Activated gamma-delta T cell (primary cell): ENCODE results near the gene NRG2.
A peak's percentile ranks its signal among the peaks of the same experiment; 100 is the strongest.

ENCODE experiments used
- DNase-seq: peaks from one replicate; lab custom pipeline; 2025; lab: John Stamatoyannopoulos, UW

The NRG2 gene

GRCh38 chr5:139904566-139904815 is 138.6 kb downstream of the NRG2 start:
- no peak for DNase-seq

- peak; percentile 5 for DNase-seq
Measured at GRCh38 chr5:139903795-139904565, 139.1 kb downstream of the NRG2 start.

- no peak for DNase-seq
Measured at GRCh38 chr5:139903450-139903794, 139.7 kb downstream of the NRG2 start.

GRCh38 chr5:139901986-139902385 is 141.1 kb downstream of the NRG2 start:
- no peak for DNase-seq

- no peak for DNase-seq
Measured at GRCh38 chr5:139901251-139901575, 141.9 kb downstream of the NRG2 start.

- no peak for DNase-seq
Measured at GRCh38 chr5:139900546-139901250, 142.4 kb downstream of the NRG2 start.

DNA sequence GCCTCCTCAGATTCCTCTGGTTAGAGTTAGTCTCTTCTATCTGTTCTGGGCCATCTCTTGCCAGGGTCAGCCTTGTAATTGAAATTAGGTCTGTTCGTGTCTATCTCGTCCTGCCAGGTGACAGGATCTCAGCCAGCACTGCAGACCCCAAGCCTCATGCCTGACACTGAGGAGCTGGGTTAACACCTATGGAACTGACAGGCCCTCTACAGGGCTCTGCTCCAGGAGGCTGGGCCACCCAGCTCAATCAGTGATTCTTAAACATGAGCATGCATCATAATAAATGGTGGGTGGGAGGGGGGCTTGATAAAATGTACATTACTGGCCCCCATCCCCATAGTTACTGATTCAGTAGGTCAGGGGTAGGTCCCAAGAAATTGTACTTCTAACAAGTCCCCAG is 144.1 kb downstream of the NRG2 start:
- DNase-seq, result no peak

GRCh38 chr5:139897982-139898381 is 145.1 kb downstream of the NRG2 start:
- no peak for DNase-seq

GRCh38 chr5:139897342-139897741 is 145.8 kb downstream of the NRG2 start:
- no peak for DNase-seq

- no peak for DNase-seq
Measured at GRCh38 chr5:139896718-139897117, 146.4 kb downstream of the NRG2 start.

DNA sequence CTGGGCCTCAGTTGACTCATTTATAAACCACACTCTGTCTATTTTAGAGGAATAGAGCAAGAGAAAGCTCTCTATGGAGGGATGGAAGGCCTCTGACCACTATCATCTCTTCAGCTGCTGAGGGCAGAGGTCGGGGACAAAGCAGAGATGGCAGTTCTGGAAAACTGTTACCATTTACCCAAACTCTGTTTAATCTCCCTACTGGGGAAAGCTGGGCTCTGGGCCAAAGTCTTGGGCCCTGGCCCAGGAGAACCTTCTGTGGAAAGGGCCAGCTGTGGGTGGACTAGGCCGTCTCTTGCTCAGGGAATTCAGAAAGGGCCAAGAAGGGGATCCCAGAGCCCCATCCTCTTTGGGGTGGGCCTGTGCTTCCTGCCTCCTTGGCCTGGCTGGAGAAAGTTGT is 147.5 kb downstream of the NRG2 start:
- no peak for DNase-seq

- DNase-seq, result no peak
Measured at GRCh38 chr5:139895046-139895445, 148.1 kb downstream of the NRG2 start.

GRCh38 chr5:139893873-139894272 is 149.2 kb downstream of the NRG2 start:
- no peak for DNase-seq

- DNase-seq, result no peak
Measured at GRCh38 chr5:139889410-139889809, 153.7 kb downstream of the NRG2 start.

- no peak for DNase-seq
Measured at GRCh38 chr5:139888370-139888769, 154.7 kb downstream of the NRG2 start.

GRCh38 chr5:139886213-139886612 is 156.9 kb downstream of the NRG2 start:
- no peak for DNase-seq

- DNase-seq, result no peak
Measured at GRCh38 chr5:139885857-139886208, 157.3 kb downstream of the NRG2 start.

GRCh38 chr5:139885172-139885856 is 157.8 kb downstream of the NRG2 start:
- DNase-seq, result no peak

GRCh38 chr5:139884734-139885133 is 158.4 kb downstream of the NRG2 start:
- no peak for DNase-seq

- no peak for DNase-seq
Measured at GRCh38 chr5:139884144-139884543, 159.0 kb downstream of the NRG2 start.

DNA sequence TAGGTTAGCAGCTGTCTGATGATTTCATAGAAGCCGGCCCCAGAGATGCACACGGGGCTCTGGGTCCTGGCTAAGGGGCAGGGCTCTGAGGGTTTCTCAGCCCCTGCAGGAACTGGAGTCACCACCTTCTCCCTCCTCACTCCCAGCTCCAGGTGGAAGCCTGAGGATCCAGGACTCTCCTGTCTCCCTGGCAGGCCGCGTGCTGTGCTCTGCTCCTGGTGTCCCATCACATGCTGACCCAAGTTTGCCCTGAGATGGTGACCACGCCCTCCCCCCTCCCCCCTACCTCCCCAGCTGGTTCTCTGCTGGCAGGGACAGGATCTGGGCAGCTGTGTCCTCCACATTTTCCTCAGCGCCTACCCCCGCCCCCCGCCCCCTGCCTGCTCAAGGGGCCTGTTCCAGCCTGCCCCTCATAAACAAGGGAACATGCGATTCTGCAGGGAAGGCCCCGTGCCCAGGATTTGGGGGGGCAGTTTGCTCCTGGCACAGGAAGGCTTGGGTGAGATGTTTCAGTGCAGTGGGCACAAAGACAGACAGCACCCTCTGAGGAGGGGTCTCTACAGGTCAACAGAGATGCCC is 160.0 kb downstream of the NRG2 start:
- no peak for DNase-seq

- no peak for DNase-seq
Measured at GRCh38 chr5:139882316-139882715, 160.8 kb downstream of the NRG2 start.

DNA sequence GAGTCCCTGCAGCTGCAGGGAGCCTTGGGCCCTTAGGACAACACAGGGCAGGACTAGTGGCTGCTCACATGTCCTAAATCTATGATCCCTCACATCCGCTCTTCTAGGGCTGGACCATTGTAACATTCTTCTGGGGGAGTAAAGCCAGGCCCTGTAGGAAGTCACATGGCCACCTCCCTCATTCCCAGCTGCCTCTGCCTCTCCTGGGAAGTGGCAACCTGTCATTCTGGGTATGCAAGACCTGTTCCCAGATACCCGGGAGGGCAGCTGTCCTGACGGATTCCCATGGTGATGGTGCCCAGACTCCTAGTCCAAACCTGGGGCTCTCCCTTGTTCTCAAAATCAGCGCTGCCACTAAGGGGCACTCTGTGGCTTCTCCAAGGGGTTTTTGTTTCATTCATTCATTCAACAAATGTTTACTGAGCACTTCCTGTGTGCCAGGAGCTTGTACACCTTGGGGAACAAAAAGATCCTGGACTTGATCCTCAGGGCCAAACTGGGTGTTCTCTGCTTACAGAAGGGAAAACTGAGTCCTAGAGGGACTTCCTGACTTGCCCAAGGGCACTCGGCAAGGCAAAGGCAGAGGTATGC is 161.9 kb downstream of the NRG2 start:
- DNase-seq, result no peak
